T-helper 2 cell treated with Interferon-gamma antibody and Interleukin-4, amounts not matched to agents 100 ng/mL and 5 ng/mL, for 36 hours (primary cell): Measurements from ENCODE around the gene LRRFIP2. TPM values are rescaled to one million over a fixed set of nuclear protein-coding genes. Genes with fewer than 3 reads are reported as not detected.
"Not testable (repeated sequence)": the region's sequence is repeated elsewhere in the genome, so short reads cannot be mapped to it uniquely, and the experiment has no call there.

Experiments
- intact Hi-C: fragments of 100-400 bp; cut with micrococcal nuclease; formaldehyde crosslinking; loops from one replicate; pipeline ENCODE4 v1.15.1; 2023
- total RNA-seq: library from RNA; stranded (reverse); gene quantifications from 2 replicates; pipeline ENCODE4 v1.2.3, GENCODE V29; 2022

The LRRFIP2 gene
- total RNA-seq, 1 donor from 2014 or later, result 31.9 TPM

DNA sequence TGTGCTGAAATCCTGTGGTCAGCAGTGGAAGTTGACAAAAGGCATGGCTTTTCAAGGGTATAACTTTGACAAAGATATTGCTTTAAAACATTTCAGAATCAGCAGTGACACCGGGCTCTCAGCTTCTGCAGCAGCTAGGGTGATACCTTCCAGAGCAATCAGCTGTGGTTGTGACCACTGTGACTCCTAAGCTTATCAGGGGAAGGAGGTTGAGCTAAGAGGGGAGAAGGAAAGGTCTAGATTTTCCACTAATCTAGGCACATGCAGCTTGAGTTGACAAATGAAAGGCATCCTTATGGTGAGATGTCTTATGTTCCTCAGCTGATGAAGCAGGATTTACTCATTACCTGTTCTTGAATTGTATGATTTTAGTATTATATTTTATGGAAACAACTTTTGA, 16.3 kb upstream of the LRRFIP2 start:
- intact Hi-C loops, result no loop called here

DNA sequence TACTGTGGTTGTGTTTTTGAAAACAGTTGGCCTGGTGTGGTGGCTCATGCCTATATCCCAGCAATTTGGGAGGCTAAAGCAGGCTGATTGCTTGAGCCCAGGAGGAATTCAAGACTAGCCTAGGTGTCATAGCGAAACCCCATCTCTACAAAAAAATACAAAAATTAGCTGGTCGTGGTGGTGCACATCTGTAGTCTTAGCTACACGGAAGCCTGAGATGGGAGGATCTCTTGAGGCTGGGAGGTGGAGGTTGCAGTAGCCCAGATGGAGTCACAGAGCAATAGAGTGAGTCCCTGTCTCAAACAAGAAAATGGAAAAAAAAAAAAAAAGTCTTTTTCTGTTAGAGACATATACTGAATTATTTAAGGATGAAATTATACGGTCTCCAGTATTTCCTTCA, 14.7 kb upstream of the LRRFIP2 start:
- intact Hi-C loops, result no loop called here

DNA sequence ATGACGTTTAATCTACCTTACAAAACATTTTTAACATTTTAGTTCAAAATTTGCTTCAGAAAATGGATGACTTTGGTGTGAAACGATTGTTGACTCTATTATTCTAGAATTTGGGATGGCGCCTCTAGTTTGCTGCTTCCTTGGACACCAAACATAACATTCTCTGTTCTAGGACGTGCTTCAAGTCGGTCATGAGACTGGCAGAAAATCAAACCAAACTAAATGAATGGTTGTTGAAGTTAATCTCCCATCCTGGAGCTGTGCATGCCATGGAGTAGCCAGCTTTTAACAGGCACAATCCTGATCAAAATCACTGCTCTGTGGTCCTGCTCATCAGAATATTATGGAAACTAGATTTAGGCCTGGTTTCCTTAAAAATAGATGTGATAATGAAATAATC, 9.6 kb upstream of the LRRFIP2 start:
- intact Hi-C loops, result no loop called here

DNA sequence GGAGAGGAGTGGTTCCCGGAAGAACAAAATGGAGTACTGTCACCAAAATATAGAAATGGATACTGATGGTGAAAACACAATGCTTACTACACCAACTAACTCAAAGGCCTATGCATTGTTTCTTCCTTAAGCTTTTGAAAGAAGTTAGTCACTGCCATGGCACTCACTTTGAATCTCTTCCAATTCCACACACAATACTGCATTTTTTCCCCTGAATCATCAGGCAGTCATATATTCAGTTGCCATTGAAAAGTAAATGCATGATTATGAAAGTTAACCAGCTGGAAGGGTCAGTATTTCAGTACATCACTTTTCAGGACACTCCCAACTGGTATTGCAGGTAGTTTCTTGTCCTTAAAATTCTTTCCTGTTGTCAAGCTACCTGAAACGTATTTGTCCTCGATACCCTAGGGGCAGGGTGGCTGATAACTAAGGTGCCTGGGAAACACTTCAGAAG, 9.0 kb upstream of the LRRFIP2 start:
- intact Hi-C loops, result no loop called here

DNA sequence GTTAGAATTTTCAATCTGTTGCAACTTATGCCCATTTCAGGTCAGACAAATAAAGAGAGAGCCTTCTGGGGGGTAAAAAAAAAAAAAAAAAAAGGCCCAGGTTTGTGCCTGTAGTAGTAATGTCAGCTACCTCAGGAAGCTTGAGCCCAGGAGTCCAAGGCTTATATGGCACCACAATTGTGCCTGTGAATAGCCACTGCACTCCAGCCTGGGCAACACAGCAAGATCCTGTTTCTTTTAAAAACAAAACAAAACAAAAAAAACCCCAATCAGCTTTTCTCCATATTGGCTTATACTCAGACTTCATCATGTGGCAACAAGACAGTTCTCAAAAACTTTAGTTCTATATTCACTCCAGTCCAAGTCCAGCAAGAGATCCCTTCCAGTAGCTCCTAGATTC, 8.4 kb upstream of the LRRFIP2 start:
- intact Hi-C loops, result no loop called here

DNA sequence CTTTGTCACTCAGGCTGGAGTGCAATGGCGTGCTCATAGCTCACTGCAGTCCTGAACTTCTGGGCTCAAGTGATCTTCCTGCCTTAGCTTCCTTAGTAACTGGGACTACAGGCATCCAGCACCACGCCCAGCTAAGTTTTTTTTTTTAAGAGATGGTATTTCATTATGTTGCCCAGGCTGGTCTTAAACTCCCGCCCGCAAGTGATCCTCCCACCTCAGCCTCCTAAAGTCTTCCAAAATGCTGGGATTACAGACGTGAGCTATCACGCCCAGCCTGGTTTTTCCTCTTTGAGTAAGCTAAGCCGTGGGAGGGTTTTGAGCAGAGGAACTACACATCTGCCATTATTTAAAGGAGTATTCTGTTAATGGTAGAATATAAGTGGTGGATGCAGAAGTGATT, 7.4 kb upstream of the LRRFIP2 start:
- intact Hi-C loops, result no loop called here

DNA sequence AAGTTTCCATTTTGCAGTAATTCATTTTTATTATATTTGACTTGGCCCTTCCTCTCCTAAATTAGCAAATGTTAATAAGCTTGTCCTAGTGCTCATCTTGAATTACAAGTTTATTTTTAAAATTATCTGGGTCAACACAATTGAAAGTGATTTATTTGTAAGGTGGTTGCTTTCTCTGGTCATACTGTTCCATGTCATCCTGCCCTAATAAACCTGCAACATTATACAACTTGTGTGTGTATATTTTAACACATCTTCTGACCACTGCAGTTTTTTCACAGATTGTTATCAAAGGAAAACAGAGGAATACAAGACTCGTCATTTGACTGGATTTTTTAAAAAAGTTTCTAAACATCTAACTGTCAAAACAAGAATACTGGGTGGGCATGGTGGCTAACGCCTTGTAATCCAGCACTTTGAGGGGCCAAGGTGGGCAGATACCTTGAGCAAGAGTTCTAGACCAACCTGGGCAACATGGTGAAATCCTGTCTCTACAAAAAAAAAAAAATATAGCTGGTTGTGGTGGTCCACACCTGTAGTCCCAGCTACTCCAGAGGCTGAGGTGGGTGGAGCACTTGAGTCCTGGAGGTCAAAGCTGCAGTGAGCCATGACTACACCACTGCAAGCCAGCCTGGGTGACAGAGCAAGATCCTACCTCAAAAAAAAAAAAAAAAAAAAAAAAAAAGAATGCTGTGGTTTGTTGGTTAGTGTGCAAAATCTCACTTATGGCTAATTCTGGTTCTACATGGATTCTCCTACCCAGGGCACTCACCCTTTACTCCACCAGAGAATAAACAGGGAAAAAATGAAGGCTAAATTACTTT, 5.0 kb upstream of the LRRFIP2 start:
- intact Hi-C loops, result no loop called here

DNA sequence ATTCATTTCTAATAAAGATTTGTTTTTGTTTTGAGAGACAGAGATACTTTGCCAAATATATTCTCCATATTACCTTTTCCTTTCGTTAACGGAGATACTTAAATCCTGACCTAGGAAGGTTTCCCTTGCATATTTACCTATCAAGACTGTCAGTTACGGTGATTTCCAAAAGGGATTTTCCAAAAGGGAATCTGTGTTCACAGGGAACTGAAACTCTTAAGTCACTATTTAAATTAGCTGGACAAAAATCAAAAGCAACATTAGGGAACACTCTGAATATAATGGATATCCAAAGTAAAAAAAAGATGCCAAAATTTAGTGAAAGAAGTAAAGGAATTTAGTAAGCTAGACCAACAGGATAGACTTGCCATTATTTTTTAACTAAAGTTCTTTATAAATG, 576 bp downstream of the LRRFIP2 start:
- intact Hi-C loops, result no loop called here

DNA sequence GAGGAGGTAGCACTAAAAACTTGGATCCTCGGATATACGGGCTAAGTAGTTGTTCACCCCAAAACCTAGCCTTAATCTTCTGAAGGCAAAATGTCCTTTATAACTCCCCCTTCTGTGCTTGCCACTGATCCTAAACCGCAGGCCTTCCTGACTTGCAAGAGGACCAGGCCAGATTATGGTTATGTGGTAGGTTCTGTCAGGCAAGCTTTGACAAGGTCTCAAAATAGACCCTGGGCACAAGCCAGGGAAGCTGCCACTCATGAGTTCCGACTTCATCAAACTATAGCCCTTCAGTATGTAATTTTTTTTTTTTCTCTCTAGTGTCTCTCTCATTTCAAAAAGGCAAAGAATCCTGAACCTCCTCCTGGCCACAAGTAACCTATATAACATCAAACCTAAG, 3.2 kb downstream of the LRRFIP2 start:
- intact Hi-C loops, result no loop called here

DNA sequence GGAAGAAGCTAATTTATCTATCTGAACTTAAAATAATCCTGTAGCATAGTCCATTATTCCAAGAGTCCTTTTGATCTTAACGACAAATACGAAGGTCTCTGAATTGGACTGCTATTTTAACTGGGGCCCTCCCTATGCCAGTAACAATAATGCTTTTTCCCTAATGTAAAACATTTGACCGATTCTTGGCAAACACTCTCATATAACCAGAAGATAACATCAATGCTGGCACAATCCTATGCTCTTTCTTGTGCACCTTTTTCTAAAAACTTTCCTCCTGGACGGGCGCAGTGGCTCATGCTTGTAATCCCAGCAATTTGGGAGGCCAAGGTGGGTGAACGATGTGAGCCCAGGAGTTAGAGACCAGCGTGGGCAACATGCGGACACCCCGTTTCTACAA, 3.9 kb downstream of the LRRFIP2 start:
- intact Hi-C loops, result no loop called here

DNA sequence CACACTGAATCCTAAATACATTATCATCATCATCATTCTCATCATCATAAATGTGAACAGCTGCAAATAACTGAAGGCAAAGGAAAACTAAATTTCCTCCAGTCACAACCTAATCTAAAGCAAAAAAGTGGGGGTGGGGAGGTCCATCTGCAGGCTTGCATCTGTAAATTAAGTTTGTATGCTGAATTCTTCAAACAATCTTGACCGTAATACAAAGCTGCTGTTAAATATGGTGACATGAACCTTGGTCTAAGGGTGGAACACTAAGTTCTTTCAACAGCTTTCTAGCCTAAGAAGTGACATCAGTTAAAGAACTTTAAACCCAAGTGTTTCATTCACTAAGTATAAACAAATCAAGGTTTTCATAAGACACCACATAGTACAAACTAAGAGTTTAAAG, 4.3 kb downstream of the LRRFIP2 start:
- intact Hi-C loops, result no loop called here

DNA sequence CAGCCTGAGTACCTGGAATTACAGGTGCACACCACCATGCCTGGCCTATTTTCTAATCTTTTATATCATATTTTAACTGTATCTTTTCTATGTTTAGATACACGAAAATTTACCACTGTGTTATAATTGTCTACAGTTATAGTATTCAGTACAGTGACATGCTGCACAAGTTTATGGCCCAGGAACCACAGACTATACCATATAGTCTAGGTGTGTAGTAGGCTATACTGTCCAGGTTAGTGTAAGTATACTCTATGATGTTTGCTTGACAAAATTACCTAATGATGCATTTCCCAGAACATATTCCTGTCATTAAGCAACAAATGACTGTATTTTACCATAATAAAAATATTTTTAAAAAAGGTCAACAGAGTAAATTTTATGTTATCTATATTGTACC, 5.5 kb downstream of the LRRFIP2 start:
- intact Hi-C loops, result no loop called here

DNA sequence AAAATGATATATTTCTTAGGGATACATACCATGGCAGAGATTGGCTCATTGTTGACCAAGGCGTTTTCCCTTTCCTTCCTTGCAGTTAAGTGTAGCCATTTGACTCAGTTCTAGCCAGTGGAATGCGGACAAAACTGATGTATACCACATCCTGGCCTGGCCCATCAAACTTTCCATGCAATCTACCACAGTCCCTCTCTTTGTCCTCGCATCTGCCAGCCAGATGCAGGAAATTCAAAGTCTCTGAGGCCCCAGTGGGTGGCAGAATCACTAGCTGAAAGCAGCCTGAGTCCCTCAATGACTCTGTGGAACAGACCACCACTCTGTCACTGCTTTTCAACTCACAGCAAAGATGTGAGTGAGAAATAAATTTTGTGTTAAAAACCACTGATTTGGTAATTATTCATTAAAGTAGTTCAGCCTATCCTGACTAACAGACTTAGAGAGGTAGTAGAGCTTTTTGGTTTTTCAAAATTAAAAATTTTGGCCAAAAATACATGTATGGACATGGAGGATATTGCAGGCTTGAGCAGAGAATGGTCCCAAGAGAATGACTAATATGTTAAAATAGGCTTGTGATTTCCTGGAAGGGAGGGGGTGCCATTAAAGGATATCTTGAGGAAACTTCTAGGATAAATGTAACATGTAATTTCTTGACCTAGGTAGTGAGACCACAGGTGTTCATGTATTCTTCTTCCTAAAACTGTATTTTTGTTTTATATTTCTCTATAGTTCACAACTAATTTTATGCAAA, 10.9 kb downstream of the LRRFIP2 start:
- intact Hi-C loops, result no loop called here

DNA sequence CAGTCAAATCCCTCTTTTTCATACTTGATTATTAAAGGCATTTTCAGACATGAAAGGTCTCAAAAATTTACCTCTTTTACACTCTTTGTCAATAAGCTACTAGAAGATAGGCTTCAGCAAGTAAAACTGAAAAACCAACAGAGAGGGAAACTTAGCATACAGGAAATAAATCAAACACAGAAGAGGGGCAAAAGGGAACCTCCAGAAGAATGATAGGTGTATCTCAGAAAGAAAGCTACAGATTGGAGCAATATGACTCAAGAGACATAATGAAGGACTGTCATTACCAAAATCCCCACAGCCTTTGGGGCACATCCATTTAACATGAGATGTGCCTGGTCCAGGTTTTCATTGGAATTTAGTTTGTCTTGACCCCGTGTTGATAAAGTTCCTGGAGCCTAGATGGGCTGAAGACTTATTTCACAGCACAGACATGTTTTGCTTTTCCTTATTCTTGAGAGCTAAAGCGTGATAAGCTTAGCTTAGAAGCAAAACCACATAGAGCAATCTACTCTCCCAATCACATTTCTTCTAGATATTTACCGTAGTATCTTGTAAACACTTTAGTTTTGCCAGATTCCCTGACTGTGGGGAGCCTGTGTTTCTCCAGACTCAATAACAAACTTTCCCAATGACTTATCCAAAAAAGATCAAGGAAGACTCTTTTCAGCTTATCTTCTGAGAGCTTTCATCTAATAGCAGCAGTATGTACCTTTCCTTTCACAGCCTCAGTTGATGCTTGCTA, 11.7 kb downstream of the LRRFIP2 start:
- intact Hi-C loops, result no loop called here

DNA sequence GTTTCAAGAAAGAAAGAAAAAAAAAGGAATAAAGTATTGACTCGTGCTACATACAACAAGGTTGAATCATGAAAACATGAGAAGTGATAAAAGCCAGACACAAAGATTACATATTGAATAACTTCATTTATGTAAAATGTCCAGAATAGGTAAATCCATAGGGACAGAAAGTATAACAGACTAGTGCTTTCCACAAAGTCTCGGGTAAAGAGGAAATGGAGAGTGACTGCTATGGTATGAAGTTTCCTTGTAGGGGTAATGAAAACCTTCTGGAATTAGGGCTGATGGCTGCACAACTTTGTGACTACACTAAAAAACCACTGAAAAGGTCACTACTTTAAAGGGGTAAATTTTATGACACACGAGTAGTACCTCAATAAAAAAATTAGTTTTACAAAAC, 13.0 kb downstream of the LRRFIP2 start:
- intact Hi-C loops, result no loop called here

DNA sequence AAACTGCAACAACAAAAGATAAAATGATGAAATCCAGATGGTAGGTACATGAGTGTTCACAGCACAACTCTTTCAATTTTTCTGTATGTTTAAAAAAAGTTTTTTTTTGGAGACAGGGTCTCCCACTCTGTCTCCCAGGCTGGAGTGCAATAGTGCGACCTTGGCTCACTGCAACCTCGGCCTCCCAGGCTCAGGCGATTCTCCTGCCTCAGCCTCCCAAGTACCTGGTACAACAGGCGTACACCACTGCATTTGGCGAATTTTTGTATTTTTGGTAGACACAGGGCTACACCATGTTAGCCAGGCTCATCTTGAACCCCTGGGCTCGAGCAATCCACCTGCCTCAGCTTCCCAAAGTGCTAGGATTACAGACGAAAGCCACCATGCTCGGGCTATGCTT, 18.6 kb downstream of the LRRFIP2 start:
- intact Hi-C loops, result no loop called here

DNA sequence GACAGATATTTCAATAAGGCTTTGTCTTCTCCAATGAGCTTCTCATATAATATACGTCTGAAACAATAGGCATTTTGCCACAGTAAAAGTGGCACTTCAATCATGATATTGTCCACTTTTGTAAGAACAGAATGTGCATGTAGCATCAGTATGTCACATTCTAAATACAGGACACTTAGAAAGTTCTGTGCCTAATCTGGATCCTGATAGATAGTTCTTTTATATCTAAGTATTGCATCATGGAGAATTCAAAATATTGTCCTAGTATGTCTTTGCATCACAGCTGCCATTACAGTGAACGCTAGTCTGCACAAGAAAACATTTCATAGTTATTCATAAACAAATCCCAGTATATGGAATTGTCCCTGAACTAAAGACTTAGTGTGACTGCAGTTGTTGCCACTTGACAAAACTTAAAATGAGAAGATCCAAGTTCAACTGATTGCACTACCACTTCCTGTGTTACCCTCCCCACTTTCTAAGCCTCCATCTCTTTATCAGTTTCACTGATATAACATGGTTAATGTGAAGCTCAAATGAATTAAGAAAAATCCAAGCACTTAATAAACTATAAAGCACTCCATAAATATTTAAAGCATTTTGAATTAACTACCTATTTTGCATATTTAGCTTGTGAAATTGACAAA, 19.6 kb downstream of the LRRFIP2 start:
- intact Hi-C loops, result no loop called here

DNA sequence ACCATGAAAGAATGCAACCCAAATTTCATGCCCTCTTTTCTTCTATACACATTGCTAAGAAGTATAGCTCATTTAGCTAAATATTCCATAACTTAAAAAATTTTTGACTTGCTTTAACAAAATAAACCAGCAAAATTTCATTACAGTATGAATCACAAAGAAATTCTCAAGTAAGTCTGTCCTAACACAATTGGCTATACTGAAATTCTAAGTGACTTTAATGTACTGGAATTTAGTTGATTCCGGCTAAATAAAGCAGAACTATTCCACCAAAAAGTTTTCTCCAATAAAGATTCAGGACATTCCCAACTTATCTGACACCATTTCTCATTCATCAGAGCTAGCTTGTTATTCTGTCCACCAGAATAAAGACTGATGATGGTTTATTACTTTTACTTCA, 23.8 kb downstream of the LRRFIP2 start:
- intact Hi-C loops, result no loop called here

DNA sequence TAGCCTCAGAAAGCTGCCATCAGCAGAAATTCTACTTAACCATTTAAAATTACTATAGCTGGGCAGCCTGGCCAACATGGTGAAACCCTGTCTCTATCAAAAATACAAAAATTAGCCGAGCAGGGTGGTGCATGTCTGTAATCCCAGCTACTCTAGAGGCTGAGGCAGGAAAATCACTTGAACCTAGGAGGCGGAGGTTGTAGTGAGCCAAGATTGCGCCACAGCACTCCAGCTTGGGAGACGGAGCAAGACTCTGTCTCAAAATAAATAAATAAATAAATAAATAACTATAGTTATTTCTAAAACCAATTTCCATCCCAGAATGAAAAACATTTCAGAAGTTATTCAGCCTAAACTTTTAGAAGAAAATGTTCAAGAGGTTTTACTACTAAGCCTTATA, 25.1 kb downstream of the LRRFIP2 start:
- intact Hi-C loops, result no loop called here

DNA sequence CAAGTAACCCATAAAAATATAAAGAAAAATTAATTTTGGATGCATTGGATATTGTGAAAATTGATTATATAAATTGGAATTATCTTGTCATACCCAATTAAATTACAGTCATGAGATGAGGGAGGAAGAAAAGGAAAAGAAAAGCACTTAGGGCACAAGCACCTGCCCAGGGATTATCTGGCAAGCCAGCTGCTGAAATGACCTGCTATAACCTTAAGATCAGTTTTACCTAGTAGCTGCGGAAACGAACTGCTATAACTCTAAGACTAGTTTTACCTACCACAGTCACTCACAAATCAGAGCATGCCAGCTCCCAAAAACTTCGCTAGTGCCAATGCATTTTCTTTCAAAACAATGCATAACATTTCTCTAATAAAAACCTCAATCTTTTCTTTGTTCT, 26.2 kb downstream of the LRRFIP2 start:
- intact Hi-C loops, result no loop called here

DNA sequence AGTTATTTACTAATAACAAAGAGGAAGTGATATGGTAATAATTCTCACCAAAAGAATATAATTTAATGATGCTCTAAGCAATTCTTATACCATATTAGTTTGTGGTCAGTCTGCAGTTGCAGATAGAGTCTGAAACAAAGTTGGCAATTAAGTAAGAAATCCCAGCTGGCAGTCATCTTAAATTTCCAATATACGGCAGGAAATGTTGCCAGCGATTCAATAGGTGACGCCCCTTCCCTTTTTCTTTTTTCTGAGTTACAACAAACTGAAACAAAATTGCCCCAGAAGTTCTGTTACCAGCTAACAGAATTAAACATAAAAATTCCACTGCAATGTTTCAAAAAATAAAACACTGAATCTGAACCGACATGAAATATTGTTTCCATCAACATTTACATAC, 26.7 kb downstream of the LRRFIP2 start:
- intact Hi-C loops, result no loop called here

DNA sequence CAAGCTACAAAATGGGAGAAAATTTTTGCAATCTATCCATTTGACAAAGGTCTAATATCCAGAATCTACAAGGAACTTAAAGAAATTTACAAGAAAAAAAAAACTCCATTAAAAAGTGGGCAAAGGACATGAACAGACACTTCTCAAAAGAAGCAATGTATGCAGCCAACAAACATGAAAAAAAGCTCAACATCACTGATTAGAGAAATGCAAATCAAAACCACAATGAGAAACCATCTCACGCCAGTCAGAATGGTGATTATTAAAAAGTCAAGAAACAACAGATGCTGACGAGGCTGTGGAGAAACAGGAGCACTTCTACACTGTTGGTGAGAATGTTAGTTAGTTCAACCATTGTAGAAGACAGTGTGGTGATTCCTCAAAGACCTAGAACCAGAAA, 27.5 kb downstream of the LRRFIP2 start:
- intact Hi-C loops, result not testable (repeated sequence)
